ENCODE results near the gene FNDC3B.

FNDC3B gene

GRCh38 chr3:172254542-172254941 is 215.2 kb downstream of the FNDC3B start:
- TF ChIP-seq REST (IDR thresholded peaks at IDR 0.05; ENCODE audit: insufficient read depth in 1 of 2, low read depth in 2 of 2, low read length in 2 of 2), result no peak
- no peak for TF ChIP-seq TAF1 (IDR thresholded peaks at IDR 0.05; ENCODE audit: borderline replicate concordance, insufficient read depth, low read length)
- no peak for TF ChIP-seq POLR2AphosphoS5 (IDR thresholded peaks at IDR 0.05; ENCODE audit: low read depth, low read length)
- TF ChIP-seq FOXP2 (optimal IDR thresholded peaks at IDR 0.05; ENCODE audit: borderline replicate concordance, extremely low read depth, extremely low read length, insufficient read depth), result no peak
- no peak for TF ChIP-seq SIN3A (IDR thresholded peaks at IDR 0.05; ENCODE audit: borderline replicate concordance, insufficient read depth, low read length)

- no peak for TF ChIP-seq POLR2AphosphoS5 (IDR thresholded peaks at IDR 0.05; ENCODE audit: low read depth, low read length)
- TF ChIP-seq TAF1 (IDR thresholded peaks at IDR 0.05; ENCODE audit: borderline replicate concordance, insufficient read depth, low read length), result no peak
- no peak for TF ChIP-seq FOXP2 (optimal IDR thresholded peaks at IDR 0.05; ENCODE audit: borderline replicate concordance, extremely low read depth, extremely low read length, insufficient read depth)
- TF ChIP-seq SIN3A (IDR thresholded peaks at IDR 0.05; ENCODE audit: borderline replicate concordance, insufficient read depth, low read length), result no peak
- no peak for TF ChIP-seq REST (IDR thresholded peaks at IDR 0.05; ENCODE audit: insufficient read depth in 1 of 2, low read depth in 2 of 2, low read length in 2 of 2)
Observed at GRCh38 chr3:172256101-172256734, 216.8 kb downstream of the FNDC3B start.

GRCh38 chr3:172257648-172258400 is 218.4 kb downstream of the FNDC3B start:
- TF ChIP-seq SIN3A (IDR thresholded peaks at IDR 0.05; ENCODE audit: borderline replicate concordance, insufficient read depth, low read length) (no peak), FOXP2 (optimal IDR thresholded peaks at IDR 0.05; ENCODE audit: borderline replicate concordance, extremely low read depth, extremely low read length, insufficient read depth) (no peak), POLR2AphosphoS5 (IDR thresholded peaks at IDR 0.05; ENCODE audit: low read depth, low read length) (no peak), TAF1 (IDR thresholded peaks at IDR 0.05; ENCODE audit: borderline replicate concordance, insufficient read depth, low read length) (no peak), REST (IDR thresholded peaks at IDR 0.05; ENCODE audit: insufficient read depth in 1 of 2, low read depth in 2 of 2, low read length in 2 of 2) (no peak)

- no peak for TF ChIP-seq TAF1 (IDR thresholded peaks at IDR 0.05; ENCODE audit: borderline replicate concordance, insufficient read depth, low read length)
- no peak for TF ChIP-seq POLR2AphosphoS5 (IDR thresholded peaks at IDR 0.05; ENCODE audit: low read depth, low read length)
- no peak for TF ChIP-seq REST (IDR thresholded peaks at IDR 0.05; ENCODE audit: insufficient read depth in 1 of 2, low read depth in 2 of 2, low read length in 2 of 2)
- TF ChIP-seq SIN3A (IDR thresholded peaks at IDR 0.05; ENCODE audit: borderline replicate concordance, insufficient read depth, low read length), result no peak
- TF ChIP-seq FOXP2 (optimal IDR thresholded peaks at IDR 0.05; ENCODE audit: borderline replicate concordance, extremely low read depth, extremely low read length, insufficient read depth), result no peak
Observed at GRCh38 chr3:172258624-172259023, 219.2 kb downstream of the FNDC3B start.

Data from PFSK-1 (cell line).